GM12878 (cell line): ENCODE results near the gene SLC39A13. TPM values are rescaled to one million over a fixed set of nuclear protein-coding genes. Genes with fewer than 3 reads are reported as not detected.

Source experiments
- ATAC-seq: fragments of 200-7000 bp; cut with Tn5 transposase; 3 replicates; pipeline ENCODE4 v1.9.1; 2020; ENCODE audit warnings: mild to moderate bottlenecking, moderate library complexity
- BruUV-seq: library from RNA; stranded (reverse); fragments of 400-500 nt; replicated peaks from 2 replicates; lab custom pipeline; 2021; lab: Mats Ljungman, UMichigan
- CTCF ChIA-PET: fragments of 300-600 bp; sonication (Branson Sonifier 250); formaldehyde crosslinking; extraction: SDS; loops from one replicate; lab custom pipeline; 2021; ENCODE audit warnings: inconsistent platforms; lab: Yijun Ruan, JAX
- POLR2A ChIA-PET: fragments of 350-600 bp; formaldehyde crosslinking; extraction: SDS; loops from one replicate; lab custom pipeline; 2021; ENCODE audit warnings: inconsistent platforms; lab: Charles Lee
- RAD21 ChIA-PET: fragments of 300-600 bp; sonication (Branson Sonifier 250); formaldehyde crosslinking; loops from one replicate; lab custom pipeline; 2023; ENCODE audit warnings: antibody characterized with exemption; ENCODE audit not compliant: unreplicated experiment; lab: Charles Lee
- SMC1A ChIA-PET: fragments of 300-600 bp; sonication (Branson Sonifier 250); formaldehyde crosslinking; loops from one replicate; lab custom pipeline; 2023; ENCODE audit not compliant: unreplicated experiment, uncharacterized antibody; lab: Charles Lee
- DNase-seq: peaks from one replicate; pipeline ENCODE4 v3.0.0-alpha.2; 2011; ENCODE audit warnings: low read depth, low spot score
- FAIRE-seq: peaks from 3 replicates; lab custom pipeline; 2011; peaks lifted over from hg19 to GRCh38; lab: Jason Lieb, UNC
- H2AFZ ChIP-seq: 2 replicates; pipeline ENCODE4 v1.6.0; 2011; ENCODE audit warnings: low read depth, low read length, control low read depth; ENCODE audit not compliant: control insufficient read depth
- H3K27ac ChIP-seq: 2 replicates; pipeline ENCODE4 v1.5.1; 2011; ENCODE audit warnings: control low read depth; ENCODE audit not compliant: control insufficient read depth, insufficient read depth
- H3K27me3 ChIP-seq, 2 experiments: replicated peaks in 1 of 2; 2 replicates each; pipeline versions ENCODE4 v1.6.0 to v1.6.1; 2011; ENCODE audit warnings: low read length in 1 of 2; ENCODE audit not compliant: control insufficient read depth in 2 of 2, insufficient read depth in 2 of 2
- H3K36me3 ChIP-seq, 2 experiments: 2 replicates each; pipeline ENCODE4 v1.5.1; 2011; ENCODE audit warnings: low read length in 1 of 2; ENCODE audit not compliant: control insufficient read depth in 2 of 2, insufficient read depth in 2 of 2
- H3K4me1 ChIP-seq: 2 replicates; pipeline ENCODE4 v1.6.1; 2011; ENCODE audit warnings: mild to moderate bottlenecking, low read length, moderate library complexity, mixed read lengths; ENCODE audit not compliant: control insufficient read depth, insufficient read depth
- H3K4me2 ChIP-seq: 2 replicates; pipeline ENCODE4 v1.6.0; 2011; ENCODE audit warnings: control low read depth; ENCODE audit not compliant: control insufficient read depth, insufficient read depth
- H3K4me3 ChIP-seq: fragments of 200-600 bp; sonication (generic); 2 replicates; pipeline ENCODE4 v1.5.1; 2016
- H3K79me2 ChIP-seq: 2 replicates; pipeline ENCODE4 v1.6.0; 2011; ENCODE audit warnings: low read length; ENCODE audit not compliant: control insufficient read depth, insufficient read depth
- H3K9ac ChIP-seq: 2 replicates; pipeline ENCODE4 v1.8.0; 2011; ENCODE audit warnings: low read length, control low read depth, mixed read lengths; ENCODE audit not compliant: control insufficient read depth, insufficient read depth
- H3K9me3 ChIP-seq: replicated peaks from 3 replicates; pipeline ENCODE4 v1.5.1; 2011; ENCODE audit warnings: mild to moderate bottlenecking, low read length; ENCODE audit not compliant: control insufficient read depth, insufficient read depth
- H4K20me1 ChIP-seq: 2 replicates; pipeline ENCODE4 v1.6.0; 2011; ENCODE audit not compliant: control insufficient read depth, insufficient read depth
- BACH1 ChIP-seq: fragments of 450-650 bp; IDR thresholded peaks from 2 replicates; pipeline ENCODE4 v1.6.1; 2017; ENCODE audit warnings: mild to moderate bottlenecking, borderline replicate concordance
- BCL11A ChIP-seq: IDR thresholded peaks from 2 replicates; pipeline ENCODE4 v1.6.1; 2011; ENCODE audit warnings: low read depth, low read length
- HDGF ChIP-seq: fragments of 450-650 bp; IDR thresholded peaks from 2 replicates; pipeline ENCODE4 v1.6.1; 2016; ENCODE audit warnings: antibody characterized with exemption
- MXI1 ChIP-seq: fragments of 150-350 bp; IDR thresholded peaks from 2 replicates; pipeline ENCODE4 v1.6.1; 2011; ENCODE audit warnings: low read depth, mild to moderate bottlenecking, inconsistent platforms, low read length, improper control_type of control experiment
- SMAD1 ChIP-seq: fragments of 450-650 bp; IDR thresholded peaks from 2 replicates; pipeline ENCODE4 v1.6.1; 2018; ENCODE audit warnings: mild to moderate bottlenecking, low read depth; ENCODE audit not compliant: partially characterized antibody
- STAT1 ChIP-seq: fragments of 450-650 bp; conservative IDR thresholded peaks from 2 replicates; pipeline ENCODE4 v1.6.1; 2014; ENCODE audit warnings: antibody characterized with exemption, mild to moderate bottlenecking
- WGBS: methylation state at CpG from one replicate; pipeline ENCODE4 v1.1.6; 2016; ENCODE audit warnings: low lambda C conversion rate; ENCODE audit not compliant: insufficient replicate concordance, insufficient coverage; ENCODE audit errors: missing lambda C conversion rate; 5-methylcytosine and 5-hydroxymethylcytosine counted together
- in situ Hi-C: fragments of 300-500 bp; cut with MboI; formaldehyde crosslinking; loops from 9 replicates; pipeline ENCODE4 v1.14.3; 2018; ENCODE audit warnings: mixed read lengths
- intact Hi-C: fragments of 100-400 bp; cut with micrococcal nuclease; formaldehyde crosslinking; loops from one replicate; pipeline ENCODE4 v1.14.2; 2022; ENCODE audit not compliant: unreplicated experiment
- polyA plus RNA-seq, 11 experiments: library from polyadenylated mRNA; depleted of rRNA in 4 of 11; unstranded in 6 of 11; stranded (reverse) in 5 of 11; fragments of >200 nt; fragmentation: Nextera tagmentation in 4 of 11; fragmentation: Illumina TruSeq in 1 of 11; extraction: Ambion mirVana in 4 of 11; extraction: Trizol in 1 of 11; gene quantifications; 1 replicate in 1 of 11; 2 replicates in 10 of 11; pipeline versions ENCODE4 v1.2.1 to v1.2.3, GENCODE V29; 2011 to 2016; ENCODE audit warnings: inconsistent platforms in 2 of 11, missing spikeins in 2 of 11, low read depth in 1 of 11
- total RNA-seq, 4 experiments: library from RNA; depleted of rRNA in 3 of 4; stranded (reverse); fragments of >200 nt in 3 of 4; fragmentation: Illumina TruSeq in 1 of 4; extraction: Trizol in 1 of 4; gene quantifications; 2 replicates each; pipeline versions ENCODE4 v1.2.1 to v1.2.3, GENCODE V29; 2013 to 2021
- TF ChIP-seq, protein P1 (sequence below): fragments of 450-650 bp; IDR thresholded peaks from 2 replicates; pipeline ENCODE4 v1.6.1; 2017; ENCODE audit warnings: mild to moderate bottlenecking
- TF ChIP-seq, protein P2 (sequence below): fragments of 450-650 bp; IDR thresholded peaks from 2 replicates; pipeline ENCODE4 v1.6.1; 2014; ENCODE audit warnings: mild to moderate bottlenecking
- TF ChIP-seq, protein P3 (sequence below): fragments of 450-650 bp; formaldehyde crosslinking; IDR thresholded peaks from 2 replicates; pipeline ENCODE4 v1.4.0; 2022; ENCODE audit warnings: mild to moderate bottlenecking, moderate library complexity
- TF ChIP-seq, protein P4 (sequence below): fragments of 450-650 bp; IDR thresholded peaks from 2 replicates; pipeline ENCODE4 v1.6.1; 2016; ENCODE audit warnings: mild to moderate bottlenecking

SLC39A13 gene
- total and polyA plus RNA-seq, 10 of the 15 experiments (the other 5 are each of a cell fraction or from before 2014, with no cell fraction given) = 0.23 to 19.8 (median 6.3) TPM

- no peak for FAIRE-seq
- in situ Hi-C loops (no loop called here), intact Hi-C loops (loop anchor here (5.0 to 10.0 kb wide), 3 partner anchors 73 to 475 kb away; partner anchors contain the start of gene FNBP4)
- CTCF ChIA-PET = interaction anchor here (0.6 to 4.1 kb wide), 6 partner anchors 12 to 992 kb away, joined by 3 to 20 read pairs (median 8); partner anchors contain the start of gene SLC39A13
- no peak for DNase-seq
- Histone ChIP-seq H3K9me3 (no peaks in the 10 kb centered on the region), H3K27me3 (no peaks in the 10 kb centered on the region), H2AFZ (no peak overlapping the region), H3K4me1 (peaks cover 19% of the 10 kb centered on the region), H3K4me2 (peak overlapping the region; percentile 89), H3K9ac (peak overlapping the region; percentile 85; the same call in 1 of the 2 replicates), H3K4me3 (no peak overlapping the region), H3K36me3 (peaks cover 2 to 3% of the 10 kb centered on the region in 2 experiments; a peak in 3 of 4 replicates), H3K27ac (peak overlapping the region; percentile 93), H4K20me1 (no peaks in the 10 kb centered on the region), H3K79me2 (peaks cover 36% of the 10 kb centered on the region)
- no peak for ATAC-seq
- TF ChIP-seq, protein P1, sequence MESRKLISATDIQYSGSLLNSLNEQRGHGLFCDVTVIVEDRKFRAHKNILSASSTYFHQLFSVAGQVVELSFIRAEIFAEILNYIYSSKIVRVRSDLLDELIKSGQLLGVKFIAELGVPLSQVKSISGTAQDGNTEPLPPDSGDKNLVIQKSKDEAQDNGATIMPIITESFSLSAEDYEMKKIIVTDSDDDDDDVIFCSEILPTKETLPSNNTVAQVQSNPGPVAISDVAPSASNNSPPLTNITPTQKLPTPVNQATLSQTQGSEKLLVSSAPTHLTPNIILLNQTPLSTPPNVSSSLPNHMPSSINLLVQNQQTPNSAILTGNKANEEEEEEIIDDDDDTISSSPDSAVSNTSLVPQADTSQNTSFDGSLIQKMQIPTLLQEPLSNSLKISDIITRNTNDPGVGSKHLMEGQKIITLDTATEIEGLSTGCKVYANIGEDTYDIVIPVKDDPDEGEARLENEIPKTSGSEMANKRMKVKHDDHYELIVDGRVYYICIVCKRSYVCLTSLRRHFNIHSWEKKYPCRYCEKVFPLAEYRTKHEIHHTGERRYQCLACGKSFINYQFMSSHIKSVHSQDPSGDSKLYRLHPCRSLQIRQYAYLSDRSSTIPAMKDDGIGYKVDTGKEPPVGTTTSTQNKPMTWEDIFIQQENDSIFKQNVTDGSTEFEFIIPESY = no peak
- TF ChIP-seq, protein P2, sequence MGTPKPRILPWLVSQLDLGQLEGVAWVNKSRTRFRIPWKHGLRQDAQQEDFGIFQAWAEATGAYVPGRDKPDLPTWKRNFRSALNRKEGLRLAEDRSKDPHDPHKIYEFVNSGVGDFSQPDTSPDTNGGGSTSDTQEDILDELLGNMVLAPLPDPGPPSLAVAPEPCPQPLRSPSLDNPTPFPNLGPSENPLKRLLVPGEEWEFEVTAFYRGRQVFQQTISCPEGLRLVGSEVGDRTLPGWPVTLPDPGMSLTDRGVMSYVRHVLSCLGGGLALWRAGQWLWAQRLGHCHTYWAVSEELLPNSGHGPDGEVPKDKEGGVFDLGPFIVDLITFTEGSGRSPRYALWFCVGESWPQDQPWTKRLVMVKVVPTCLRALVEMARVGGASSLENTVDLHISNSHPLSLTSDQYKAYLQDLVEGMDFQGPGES = no peak
- TF ChIP-seq BCL11A (no peak), MXI1 (no peak), SMAD1 (no peak), HDGF (peak; percentile 82), BACH1 (no peak), STAT1 (no peak)
- TF ChIP-seq, protein P3, sequence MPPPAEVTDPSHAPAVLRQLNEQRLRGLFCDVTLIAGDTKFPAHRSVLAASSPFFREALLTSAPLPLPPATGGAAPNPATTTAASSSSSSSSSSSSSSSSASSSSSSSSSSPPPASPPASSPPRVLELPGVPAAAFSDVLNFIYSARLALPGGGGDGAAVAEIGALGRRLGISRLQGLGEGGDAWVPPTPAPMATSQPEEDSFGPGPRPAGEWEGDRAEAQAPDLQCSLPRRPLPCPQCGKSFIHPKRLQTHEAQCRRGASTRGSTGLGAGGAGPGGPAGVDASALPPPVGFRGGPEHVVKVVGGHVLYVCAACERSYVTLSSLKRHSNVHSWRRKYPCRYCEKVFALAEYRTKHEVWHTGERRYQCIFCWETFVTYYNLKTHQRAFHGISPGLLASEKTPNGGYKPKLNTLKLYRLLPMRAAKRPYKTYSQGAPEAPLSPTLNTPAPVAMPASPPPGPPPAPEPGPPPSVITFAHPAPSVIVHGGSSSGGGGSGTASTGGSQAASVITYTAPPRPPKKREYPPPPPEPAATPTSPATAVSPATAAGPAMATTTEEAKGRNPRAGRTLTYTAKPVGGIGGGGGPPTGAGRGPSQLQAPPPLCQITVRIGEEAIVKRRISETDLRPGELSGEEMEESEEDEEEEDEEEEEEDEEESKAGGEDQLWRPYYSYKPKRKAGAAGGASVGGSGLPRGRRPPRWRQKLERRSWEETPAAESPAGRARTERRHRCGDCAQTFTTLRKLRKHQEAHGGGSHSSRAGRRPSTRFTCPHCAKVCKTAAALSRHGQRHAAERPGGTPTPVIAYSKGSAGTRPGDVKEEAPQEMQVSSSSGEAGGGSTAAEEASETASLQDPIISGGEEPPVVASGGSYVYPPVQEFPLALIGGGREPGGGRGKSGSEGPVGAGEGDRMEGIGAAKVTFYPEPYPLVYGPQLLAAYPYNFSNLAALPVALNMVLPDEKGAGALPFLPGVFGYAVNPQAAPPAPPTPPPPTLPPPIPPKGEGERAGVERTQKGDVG (CRISPR knock-in tag) = no peak
- TF ChIP-seq, protein P4, sequence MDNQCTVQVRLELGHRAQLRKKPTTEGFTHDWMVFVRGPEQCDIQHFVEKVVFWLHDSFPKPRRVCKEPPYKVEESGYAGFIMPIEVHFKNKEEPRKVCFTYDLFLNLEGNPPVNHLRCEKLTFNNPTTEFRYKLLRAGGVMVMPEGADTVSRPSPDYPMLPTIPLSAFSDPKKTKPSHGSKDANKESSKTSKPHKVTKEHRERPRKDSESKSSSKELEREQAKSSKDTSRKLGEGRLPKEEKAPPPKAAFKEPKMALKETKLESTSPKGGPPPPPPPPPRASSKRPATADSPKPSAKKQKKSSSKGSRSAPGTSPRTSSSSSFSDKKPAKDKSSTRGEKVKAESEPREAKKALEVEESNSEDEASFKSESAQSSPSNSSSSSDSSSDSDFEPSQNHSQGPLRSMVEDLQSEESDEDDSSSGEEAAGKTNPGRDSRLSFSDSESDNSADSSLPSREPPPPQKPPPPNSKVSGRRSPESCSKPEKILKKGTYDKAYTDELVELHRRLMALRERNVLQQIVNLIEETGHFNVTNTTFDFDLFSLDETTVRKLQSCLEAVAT = peak; percentile 66; the same call in 1 of the 2 replicates
- RAD21 ChIA-PET = interaction anchor here (0.5 to 3.4 kb wide), 5 partner anchors 11 to 36 kb away, joined by 3 to 31 read pairs (median 5); no protein-coding TSS in a partner anchor
- BruUV-seq = no TSS peak
- WGBS = 98% methylated on average over 2 of the region's 2 CpGs
- POLR2A ChIA-PET = interaction anchor here (0.6 to 5.0 kb wide), 5 partner anchors 12 to 785 kb away, joined by 3 to 94 read pairs (median 4); no protein-coding TSS in a partner anchor
- SMC1A ChIA-PET = interaction anchor here (1.2 to 3.7 kb wide), 4 partner anchors 9 to 28 kb away, joined by 4 to 36 read pairs (median 13); no protein-coding TSS in a partner anchor
These were observed 29.1 kb upstream of the SLC39A13 start for GRCh38 chr11:47379317-47379716.
